WERI-Rb-1 (cell line): ENCODE results near the gene DIAPH1.

Experiments used
- DNase-seq: peaks from one replicate; pipeline ENCODE4 v3.0.0-alpha.2; 2020
- H3K27ac ChIP-seq: fragments of 250-450 bp; sonication (Bioruptor Pico); 2 replicates; pipeline ENCODE4 v1.5.1; 2020; ENCODE audit warnings: mild to moderate bottlenecking, moderate library complexity
- H3K27me3 ChIP-seq: fragments of 250-450 bp; sonication (Bioruptor Pico); 2 replicates; pipeline ENCODE4 v1.5.1; 2021; ENCODE audit warnings: mild to moderate bottlenecking, low read depth, moderate library complexity; ENCODE audit not compliant: insufficient read depth, severe bottlenecking
- H3K36me3 ChIP-seq: fragments of 250-450 bp; sonication (Bioruptor Pico); 2 replicates; pipeline ENCODE4 v1.5.1; 2020; ENCODE audit warnings: mild to moderate bottlenecking, moderate library complexity
- H3K4me3 ChIP-seq: 2 replicates; pipeline ENCODE4 v1.5.1; 2011; ENCODE audit warnings: low read depth, mild to moderate bottlenecking, control low read depth, low read length
- H3K9me3 ChIP-seq: fragments of 250-450 bp; sonication (Bioruptor Pico); 2 replicates; pipeline ENCODE4 v1.5.1; 2021; ENCODE audit warnings: mild to moderate bottlenecking, moderate library complexity; ENCODE audit not compliant: severe bottlenecking
- CTCF ChIP-seq: IDR thresholded peaks from 2 replicates; pipeline ENCODE4 v1.5.1; 2011; ENCODE audit warnings: low read depth, mild to moderate bottlenecking, control low read depth, inconsistent platforms, low read length

The DIAPH1 gene

DNA sequence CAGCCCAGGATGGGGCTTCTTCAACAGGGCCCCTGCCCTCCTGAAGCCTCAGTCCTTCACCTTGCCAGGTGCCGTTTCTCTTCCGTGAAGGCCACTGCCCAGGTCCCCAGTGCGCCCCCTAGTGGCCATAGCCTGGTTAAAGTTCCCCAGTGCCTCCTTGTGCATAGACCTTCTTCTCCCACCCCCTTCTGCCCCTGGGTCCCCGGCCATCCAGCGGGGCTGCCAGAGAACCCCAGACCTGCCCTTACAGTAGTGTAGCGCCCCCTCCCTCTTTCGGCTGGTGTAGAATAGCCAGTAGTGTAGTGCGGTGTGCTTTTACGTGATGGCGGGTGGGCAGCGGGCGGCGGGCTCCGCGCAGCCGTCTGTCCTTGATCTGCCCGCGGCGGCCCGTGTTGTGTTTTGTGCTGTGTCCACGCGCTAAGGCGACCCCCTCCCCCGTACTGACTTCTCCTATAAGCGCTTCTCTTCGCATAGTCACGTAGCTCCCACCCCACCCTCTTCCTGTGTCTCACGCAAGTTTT is 106.3 kb downstream of the DIAPH1 start:
- Histone ChIP-seq H3K4me3 (no peak overlapping the region), H3K27me3 (no peaks in the 10 kb centered on the region), H3K36me3 (peaks cover 20% of the 10 kb centered on the region), H3K27ac (no peak overlapping the region), H3K9me3 (no peaks in the 10 kb centered on the region)
- peak; percentile 88 for TF ChIP-seq CTCF
- peak; percentile 81 for DNase-seq

GRCh38 chr5:141511771-141512325 is 107.0 kb downstream of the DIAPH1 start:
- no peak for DNase-seq
- Histone ChIP-seq H3K9me3 (no peaks in the 10 kb centered on the region), H3K36me3 (peaks cover 14% of the 10 kb centered on the region), H3K27ac (no peak overlapping the region), H3K4me3 (no peak overlapping the region), H3K27me3 (no peaks in the 10 kb centered on the region)
- no peak for TF ChIP-seq CTCF

DNA sequence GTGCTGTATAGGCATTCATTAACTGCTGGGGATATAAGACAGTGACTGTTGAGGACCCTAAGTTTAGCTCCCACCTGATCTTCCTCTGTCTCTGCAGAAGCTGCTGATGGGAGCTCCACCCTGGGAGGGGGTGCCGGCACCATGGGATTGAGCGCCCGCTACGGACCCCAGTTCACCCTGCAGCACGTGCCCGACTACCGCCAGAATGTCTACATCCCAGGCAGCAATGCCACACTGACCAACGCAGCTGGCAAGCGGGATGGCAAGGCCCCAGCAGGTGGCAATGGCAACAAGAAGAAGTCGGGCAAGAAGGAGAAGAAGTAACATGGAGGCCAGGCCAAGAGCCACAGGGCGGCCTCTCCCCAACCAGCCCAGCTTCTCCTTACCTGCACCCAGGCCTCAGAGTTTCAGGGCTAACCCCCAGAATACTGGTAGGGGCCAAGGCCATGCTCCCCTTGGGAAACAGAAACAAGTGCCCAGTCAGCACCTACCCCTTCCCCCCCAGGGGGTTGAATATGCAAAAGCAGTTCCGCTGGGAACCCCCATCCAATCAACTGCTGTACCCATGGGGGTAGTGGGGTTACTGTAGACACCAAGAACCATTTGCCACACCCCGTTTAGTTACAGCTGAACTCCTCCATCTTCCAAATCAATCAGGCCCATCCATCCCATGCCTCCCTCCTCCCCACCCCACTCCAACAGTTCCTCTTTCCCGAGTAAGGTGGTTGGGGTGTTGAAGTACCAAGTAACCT is 107.8 kb downstream of the DIAPH1 start:
- H3K27me3 ChIP-seq, result no peaks in the 10 kb centered on the region
- TF ChIP-seq CTCF, result no peak
- no peak for DNase-seq
- no peak overlapping the region for H3K4me3 ChIP-seq
- H3K9me3 ChIP-seq, result no peaks in the 10 kb centered on the region
- peaks cover 6% of the 10 kb centered on the region for H3K36me3 ChIP-seq
- H3K27ac ChIP-seq, result no peak overlapping the region

GRCh38 chr5:141510160-141510559 is 108.6 kb downstream of the DIAPH1 start:
- no peak overlapping the region for H3K4me3 ChIP-seq
- no peak for DNase-seq
- H3K27ac ChIP-seq, result no peak overlapping the region
- H3K9me3 ChIP-seq, result no peaks in the 10 kb centered on the region
- peaks cover 5% of the 10 kb centered on the region; the same call in 1 of the 2 replicates for H3K36me3 ChIP-seq
- TF ChIP-seq CTCF, result no peak
- H3K27me3 ChIP-seq, result no peaks in the 10 kb centered on the region

- DNase-seq, result peak; percentile 74
- Histone ChIP-seq H3K27ac (peak overlapping the region; percentile 56), H3K9me3 (no peaks in the 10 kb centered on the region), H3K4me3 (peak overlapping the region; percentile 39), H3K27me3 (no peaks in the 10 kb centered on the region), H3K36me3 (peaks cover 5% of the 10 kb centered on the region; the same call in 1 of the 2 replicates)
- no peak for TF ChIP-seq CTCF
Observed at GRCh38 chr5:141508798-141509611, 109.8 kb downstream of the DIAPH1 start.
